CD4-positive, alpha-beta T cell treated with Interleukin-17A for 4 hours (primary cell): Measurements from ENCODE around the gene AMMECR1.
"Not testable (repeated sequence)": the region's sequence is repeated elsewhere in the genome, so short reads cannot be mapped to it uniquely, and the experiment has no call there.

Experiments
- DNase-seq: peaks from one replicate; pipeline ENCODE4 v3.0.0-alpha.2; 2020; ENCODE audit warnings: mixed read lengths

Gene AMMECR1

GRCh38 chrX:110317820-110318663 lies at the start of gene AMMECR1:
TSS of gene AMMECR1 (minus strand) at chrX:110318085. CDS start at chrX:110318071, 14 bp downstream.
- DNase-seq = peak; percentile 82

GRCh38 chrX:110363244-110363643 lies 45.4 kb upstream of the AMMECR1 start:
- DNase-seq = no peak

DNA sequence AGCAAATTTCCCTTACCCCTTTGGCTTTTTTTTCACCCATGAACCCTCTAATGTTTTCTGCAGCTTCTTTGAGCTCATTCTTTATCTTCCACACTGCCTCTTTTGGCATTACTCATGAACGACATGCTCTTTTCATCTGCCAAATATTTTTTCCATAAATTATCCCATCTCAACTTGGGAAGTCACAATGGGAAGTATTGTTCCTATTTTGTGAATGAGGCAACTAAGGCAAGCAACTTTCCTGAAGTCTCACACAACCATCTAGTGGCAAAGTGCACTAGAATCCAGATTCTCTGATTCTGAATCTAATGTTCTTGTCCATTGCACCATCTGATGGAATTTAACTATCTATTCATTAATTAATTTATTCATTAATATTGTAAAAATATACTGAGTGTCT lies 41.4 kb upstream of the AMMECR1 start:
- no peak for DNase-seq

DNA sequence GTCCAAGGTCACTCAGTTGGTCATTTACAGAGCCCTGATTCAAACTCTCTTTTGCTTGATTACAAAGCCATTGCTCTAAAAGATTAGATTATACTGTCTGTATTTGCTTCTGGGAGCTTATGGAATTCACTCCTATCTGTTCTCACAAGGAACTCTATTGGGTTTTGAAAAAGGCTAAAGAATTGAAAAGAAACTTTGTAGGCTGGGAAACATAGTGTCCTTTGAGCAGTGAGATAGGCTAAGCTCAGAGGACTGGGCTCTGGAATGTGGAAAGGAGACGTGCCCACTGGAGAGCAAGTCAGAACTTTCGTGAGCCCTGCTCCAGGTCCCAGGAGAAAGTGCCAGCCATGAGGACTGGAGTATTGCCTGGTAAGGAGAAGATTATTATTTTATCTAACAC lies 40.7 kb upstream of the AMMECR1 start, which contains the start of gene RTL9:
RTL9 (plus strand) TSS at position 301 of the 400 bp plus-strand sequence. CDS start 91,770 bp downstream, outside the sequence.
- no peak for DNase-seq

DNA sequence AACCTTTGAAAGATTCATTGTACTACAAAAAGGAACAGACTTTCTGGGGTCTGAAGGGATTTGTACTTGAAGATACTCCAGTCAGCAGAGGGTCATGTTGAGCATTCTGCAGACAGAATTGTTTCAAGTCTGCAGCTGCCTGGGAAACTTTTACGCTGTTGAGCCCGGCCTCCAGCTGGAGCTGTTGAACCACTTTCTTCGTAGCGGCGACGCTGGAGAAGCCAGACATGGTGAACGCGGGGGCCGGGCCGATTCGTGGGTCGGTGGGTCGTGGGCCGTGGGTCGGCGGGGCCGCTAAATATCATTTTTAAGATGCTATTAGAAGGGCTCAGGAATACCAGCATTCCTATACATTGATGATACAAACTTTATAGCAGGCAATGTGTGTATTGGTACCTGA lies 28.8 kb upstream of the AMMECR1 start:
- no peak for DNase-seq

GRCh38 chrX:110341189-110342035 lies 23.5 kb upstream of the AMMECR1 start:
- DNase-seq = no peak

DNA sequence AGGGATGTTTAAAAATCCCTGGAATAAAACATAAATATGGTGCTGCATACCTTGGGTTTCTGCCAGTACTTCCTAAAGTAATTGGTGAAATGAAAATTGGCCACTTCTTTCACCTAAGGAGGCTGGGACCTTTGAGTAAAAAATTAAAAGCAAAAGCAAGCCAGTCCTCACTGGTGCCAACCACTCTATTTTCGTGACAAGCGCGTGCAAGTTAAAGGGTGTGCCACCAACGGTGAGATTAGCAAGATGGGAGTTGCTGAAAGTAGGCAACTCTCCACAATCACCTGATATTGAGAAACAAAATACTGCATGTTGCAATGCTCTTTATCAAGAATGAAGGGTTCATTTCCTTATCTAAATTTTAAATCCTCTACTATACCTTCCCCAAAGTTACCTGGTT lies 21.1 kb upstream of the AMMECR1 start:
- DNase-seq = no peak

- not testable (repeated sequence) for DNase-seq
These were observed 15.6 kb upstream of the AMMECR1 start for GRCh38 chrX:110333458-110333857.

GRCh38 chrX:110331444-110332030 lies 13.7 kb upstream of the AMMECR1 start:
- no peak for DNase-seq

GRCh38 chrX:110328613-110329012 lies 10.7 kb upstream of the AMMECR1 start:
- DNase-seq = not testable (repeated sequence)

DNA sequence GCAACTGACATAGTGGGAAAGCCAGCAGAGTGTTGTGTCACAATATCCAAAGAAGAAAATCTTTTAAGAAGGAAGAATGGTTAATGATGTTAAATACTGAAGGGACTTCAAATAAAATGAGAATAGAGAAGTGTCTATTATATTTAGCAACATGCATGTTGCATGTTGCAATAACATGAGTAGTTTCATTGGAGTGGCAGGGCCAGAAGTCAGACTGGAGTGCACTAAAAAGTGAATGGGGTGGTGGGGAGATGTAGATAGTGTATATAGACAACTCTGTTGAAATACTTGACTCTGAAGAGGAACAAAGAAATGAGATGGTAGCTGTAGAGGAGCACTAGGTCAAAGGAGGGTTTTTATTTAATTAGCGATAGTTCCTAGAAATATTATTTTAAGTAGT lies 9.5 kb upstream of the AMMECR1 start:
- DNase-seq = no peak

DNA sequence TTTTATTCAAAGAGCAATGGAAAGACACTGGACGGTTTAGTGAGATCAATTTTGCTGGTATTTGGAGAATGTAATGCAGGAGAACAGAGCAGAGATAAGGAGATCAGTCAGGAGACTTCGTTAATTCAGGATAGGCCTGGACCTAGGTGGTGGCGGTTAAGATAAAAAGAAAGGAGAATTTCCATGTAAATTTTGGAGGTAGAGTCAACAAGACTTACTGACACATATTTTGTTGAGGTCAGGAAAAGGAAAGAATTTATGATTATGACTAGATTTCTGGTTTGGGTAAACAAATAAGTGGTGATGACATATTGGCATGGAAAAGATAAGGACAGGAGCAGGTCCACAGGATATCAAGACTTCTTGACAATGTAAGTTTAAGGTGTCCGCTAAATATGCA lies 8.8 kb upstream of the AMMECR1 start:
- DNase-seq = no peak

- no peak for DNase-seq
These were observed 4.7 kb upstream of the AMMECR1 start for GRCh38 chrX:110322603-110323002.

GRCh38 chrX:110321670-110322069 lies 3.8 kb upstream of the AMMECR1 start:
- DNase-seq = no peak

GRCh38 chrX:110321081-110321480 lies 3.2 kb upstream of the AMMECR1 start:
- no peak for DNase-seq

- no peak for DNase-seq
These were observed 2.6 kb upstream of the AMMECR1 start for GRCh38 chrX:110320381-110320987.

- DNase-seq = no peak
These were observed 731 bp upstream of the AMMECR1 start for GRCh38 chrX:110318664-110318968.

GRCh38 chrX:110317061-110317819 lies 645 bp downstream of the AMMECR1 start:
- DNase-seq = peak; percentile 49

DNA sequence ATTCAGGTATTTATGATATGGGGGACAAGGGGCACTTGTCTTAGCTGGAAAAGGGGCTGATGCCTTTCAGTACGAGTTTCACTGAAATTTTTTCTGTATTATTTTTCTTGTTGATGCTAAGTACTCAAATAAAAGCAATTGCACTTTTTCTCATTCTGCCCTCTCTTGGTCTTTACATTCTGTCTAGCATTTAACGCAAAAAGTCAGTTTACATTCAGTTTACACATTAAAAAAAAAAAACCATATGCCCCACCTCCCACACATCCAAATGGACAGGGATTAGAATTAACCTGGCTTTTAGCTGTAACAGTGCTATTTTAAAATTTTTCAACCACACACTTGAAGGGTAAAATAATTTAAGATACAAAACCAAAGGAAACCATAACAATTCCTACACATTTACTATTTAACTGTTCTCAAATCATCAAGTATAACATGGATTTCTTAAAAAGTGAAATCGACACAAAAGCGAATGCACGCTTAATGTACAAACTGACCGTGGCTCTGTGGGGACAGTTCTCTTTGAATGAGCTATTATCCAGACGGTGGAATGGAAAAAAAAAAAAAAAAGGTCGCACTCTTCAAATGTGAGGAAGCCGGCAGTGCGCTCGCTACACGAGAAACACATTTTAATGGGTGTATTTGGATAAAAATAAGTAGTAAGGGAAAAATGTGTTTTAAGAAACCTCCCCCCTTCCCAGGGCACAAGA lies 1.4 kb downstream of the AMMECR1 start:
- DNase-seq = peak; percentile 3

DNA sequence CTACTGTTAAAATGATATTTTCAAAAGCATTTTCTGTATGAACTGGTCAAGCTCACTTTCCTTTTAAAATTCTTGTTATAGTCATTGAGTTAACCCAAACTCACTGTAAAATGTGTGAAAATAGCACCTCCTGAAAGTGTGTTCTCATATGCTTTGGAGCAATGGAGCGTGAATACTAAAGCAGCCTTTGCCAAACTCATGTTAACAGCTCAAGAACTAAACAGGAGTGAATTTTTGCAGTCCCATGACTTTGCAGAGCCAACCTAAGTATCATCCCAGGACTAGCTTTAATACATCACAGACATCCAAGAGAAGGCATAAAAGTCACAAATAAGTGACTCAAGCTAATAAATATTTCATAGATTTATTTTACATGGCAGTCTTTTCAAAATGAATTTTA lies 2.3 kb downstream of the AMMECR1 start:
- no peak for DNase-seq

DNA sequence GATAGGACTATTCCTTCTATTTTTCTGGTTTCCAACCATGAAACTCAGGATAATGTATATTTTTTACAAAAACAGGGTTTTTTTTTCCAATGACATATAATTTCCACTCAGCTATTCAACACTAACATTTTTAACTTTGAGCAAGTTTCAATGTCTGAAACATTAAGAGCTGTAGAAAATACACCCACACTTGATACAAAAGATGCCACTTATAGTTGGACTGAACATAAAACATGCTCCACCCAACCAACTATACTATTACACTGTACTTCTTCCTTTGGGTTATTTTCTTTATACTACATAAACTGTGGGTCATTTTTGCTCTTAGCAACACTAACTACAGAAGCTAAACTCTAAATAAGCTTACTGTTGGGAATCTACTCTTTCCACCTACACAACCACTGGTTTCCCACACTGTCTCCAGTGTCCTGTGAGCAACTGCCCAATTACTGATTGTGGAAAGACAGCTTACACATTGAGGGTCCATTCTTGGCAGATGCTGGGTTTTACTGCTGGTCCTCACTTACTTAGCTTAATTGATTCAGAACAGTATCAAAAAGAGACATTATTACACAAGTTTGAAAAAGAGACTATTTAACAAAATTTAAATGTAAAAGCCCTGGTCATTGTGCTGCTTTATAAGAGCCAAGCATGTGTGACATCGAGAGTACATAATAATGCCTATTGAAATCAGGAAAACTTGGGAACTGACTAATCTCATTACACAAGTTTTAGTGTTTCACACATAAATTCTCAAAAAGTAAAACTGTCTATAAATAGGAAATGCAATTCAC lies 6.3 kb downstream of the AMMECR1 start:
- DNase-seq = no peak
